ENCODE data around the gene FTSJ3. TPM values are rescaled to one million over a fixed set of nuclear protein-coding genes. Genes with fewer than 3 reads are reported as not detected.

The FTSJ3 gene
- polyA plus RNA-seq, 2 of the 4 experiments (the other 2 are of a cell fraction), result 74.5 to 104 TPM

DNA sequence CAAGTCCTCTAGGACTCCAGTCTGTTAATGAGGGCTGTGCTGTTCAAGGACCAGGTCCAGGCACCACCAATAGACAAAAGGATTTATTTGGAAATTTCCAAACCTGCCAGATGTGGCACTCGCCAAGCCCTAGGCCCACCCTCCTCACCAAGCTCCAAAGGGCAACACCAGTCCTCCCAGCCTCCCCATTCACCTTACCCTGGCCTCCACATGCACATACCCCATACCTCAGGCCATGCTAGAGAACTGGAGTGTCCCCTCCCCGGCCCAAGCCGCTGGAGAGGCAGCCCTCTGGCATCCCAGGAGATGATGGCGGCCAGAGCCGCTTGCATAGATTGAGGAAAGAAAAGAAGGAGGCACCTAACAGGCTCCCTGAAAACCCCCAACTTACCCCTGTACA is 4.6 kb upstream of the FTSJ3 start:
- Histone ChIP-seq H3K4me3 (no peak overlapping the region), H3K4me1 (peaks cover 20% of the 10 kb centered on the region; the same call in 2 of the 3 replicates), H3K9me3 (no peaks in the 10 kb centered on the region), H3K27ac (no peak overlapping the region), H3K4me2 (no peak overlapping the region)
- ChIA-PET POLR2A (no interaction called here), CTCF (interaction anchor here (0.8 to 4.8 kb wide), 5 partner anchors 10 to 96 kb away, joined by 3 to 33 read pairs (median 4); partner anchors contain the start of gene SMARCD2)
- no peak for DNase-seq (ENCODE audit: low read depth in 1 of 2, low spot score in 1 of 2)
- ATAC-seq, result no peak
- FAIRE-seq, result no peak
- WGBS (ENCODE audit: missing lambda C conversion rate), result 95% methylated on average over 5 of the region's 5 CpGs
- no peak for TF ChIP-seq HOXA7 (CRISPR knock-in tag; IDR thresholded peaks at IDR 0.05)
- no peak for TF ChIP-seq JUN (IDR thresholded peaks at IDR 0.05)
- no peak for TF ChIP-seq CHD2 (IDR thresholded peaks at IDR 0.05; ENCODE audit: low read length, partially characterized antibody)
- TF ChIP-seq, protein P1, sequence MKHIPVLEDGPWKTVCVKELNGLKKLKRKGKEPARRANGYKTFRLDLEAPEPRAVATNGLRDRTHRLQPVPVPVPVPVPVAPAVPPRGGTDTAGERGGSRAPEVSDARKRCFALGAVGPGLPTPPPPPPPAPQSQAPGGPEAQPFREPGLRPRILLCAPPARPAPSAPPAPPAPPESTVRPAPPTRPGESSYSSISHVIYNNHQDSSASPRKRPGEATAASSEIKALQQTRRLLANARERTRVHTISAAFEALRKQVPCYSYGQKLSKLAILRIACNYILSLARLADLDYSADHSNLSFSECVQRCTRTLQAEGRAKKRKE (CRISPR knock-in tag; IDR thresholded peaks at IDR 0.05; ENCODE audit: low read depth), result no peak
- no peak for TF ChIP-seq KDM1A (IDR thresholded peaks at IDR 0.05; ENCODE audit: low read depth)
- TF ChIP-seq MYC (IDR thresholded peaks at IDR 0.05; ENCODE audit: borderline replicate concordance, low read length), result no peak
- no peak for TF ChIP-seq FOSL2 (IDR thresholded peaks at IDR 0.05)
- no peak for TF ChIP-seq FOSL2 (CRISPR knock-in tag; IDR thresholded peaks at IDR 0.05)
- TF ChIP-seq EHF (CRISPR knock-in tag; IDR thresholded peaks at IDR 0.05), result no peak

DNA sequence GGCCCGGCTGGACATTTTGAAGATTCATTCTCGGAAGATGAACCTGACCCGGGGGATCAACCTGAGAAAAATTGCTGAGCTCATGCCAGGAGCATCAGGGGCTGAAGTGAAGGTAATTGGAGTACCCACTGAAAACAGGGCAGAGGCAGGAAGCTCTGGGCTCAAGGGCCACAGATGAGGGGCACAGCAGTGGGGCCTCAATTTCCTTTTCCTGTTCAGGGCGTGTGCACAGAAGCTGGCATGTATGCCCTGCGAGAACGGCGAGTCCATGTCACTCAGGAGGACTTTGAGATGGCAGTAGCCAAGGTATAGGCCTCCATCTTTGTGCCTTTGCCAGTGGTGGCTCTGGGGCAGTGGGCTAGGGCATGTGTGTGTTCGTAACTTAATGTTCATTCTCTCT is 4.0 kb upstream of the FTSJ3 start:
- no peak for DNase-seq (ENCODE audit: low read depth in 1 of 2, low spot score in 1 of 2)
- POLR2A ChIA-PET, result no interaction called here
- FAIRE-seq, result no peak
- Histone ChIP-seq H3K4me2 (no peak overlapping the region), H3K4me3 (no peak overlapping the region), H3K9me3 (no peaks in the 10 kb centered on the region), H3K4me1 (peaks cover 20% of the 10 kb centered on the region; the same call in 2 of the 3 replicates), H3K27ac (no peak overlapping the region)
- CTCF ChIA-PET, result interaction anchor here (1.0 to 4.8 kb wide), 5 partner anchors 7 to 21 kb away, joined by 3 to 33 read pairs (median 16); partner anchors contain the start of gene SMARCD2
- 89% methylated on average over 8 of the region's 8 CpGs for WGBS (ENCODE audit: missing lambda C conversion rate)
- no peak for TF ChIP-seq EHF (CRISPR knock-in tag; IDR thresholded peaks at IDR 0.05)
- TF ChIP-seq SREBF2 (IDR thresholded peaks at IDR 0.05), result no peak
- TF ChIP-seq RCOR1 (IDR thresholded peaks at IDR 0.05; ENCODE audit: low read depth, low read length), result no peak
- TF ChIP-seq, protein P1 (CRISPR knock-in tag; IDR thresholded peaks at IDR 0.05; ENCODE audit: low read depth), result no peak
- TF ChIP-seq JUN (IDR thresholded peaks at IDR 0.05), result no peak
- no peak for TF ChIP-seq ZNF302 (CRISPR knock-in tag; IDR thresholded peaks at IDR 0.05)
- no peak for TF ChIP-seq NPAS2 (CRISPR knock-in tag; IDR thresholded peaks at IDR 0.05; ENCODE audit: borderline replicate concordance)
- no peak for TF ChIP-seq RAD21 (conservative IDR thresholded peaks at IDR 0.05 in 1 of 2, IDR thresholded peaks at IDR 0.05 in 1 of 2)
- TF ChIP-seq SMC3 (IDR thresholded peaks at IDR 0.05), result no peak
- TF ChIP-seq, protein P2, sequence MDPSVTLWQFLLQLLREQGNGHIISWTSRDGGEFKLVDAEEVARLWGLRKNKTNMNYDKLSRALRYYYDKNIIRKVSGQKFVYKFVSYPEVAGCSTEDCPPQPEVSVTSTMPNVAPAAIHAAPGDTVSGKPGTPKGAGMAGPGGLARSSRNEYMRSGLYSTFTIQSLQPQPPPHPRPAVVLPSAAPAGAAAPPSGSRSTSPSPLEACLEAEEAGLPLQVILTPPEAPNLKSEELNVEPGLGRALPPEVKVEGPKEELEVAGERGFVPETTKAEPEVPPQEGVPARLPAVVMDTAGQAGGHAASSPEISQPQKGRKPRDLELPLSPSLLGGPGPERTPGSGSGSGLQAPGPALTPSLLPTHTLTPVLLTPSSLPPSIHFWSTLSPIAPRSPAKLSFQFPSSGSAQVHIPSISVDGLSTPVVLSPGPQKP (IDR thresholded peaks at IDR 0.05; ENCODE audit: low read depth, low read length), result no peak
- no peak for TF ChIP-seq EHMT2 (IDR thresholded peaks at IDR 0.05; ENCODE audit: low read depth)
- ATAC-seq, result no peak

DNA sequence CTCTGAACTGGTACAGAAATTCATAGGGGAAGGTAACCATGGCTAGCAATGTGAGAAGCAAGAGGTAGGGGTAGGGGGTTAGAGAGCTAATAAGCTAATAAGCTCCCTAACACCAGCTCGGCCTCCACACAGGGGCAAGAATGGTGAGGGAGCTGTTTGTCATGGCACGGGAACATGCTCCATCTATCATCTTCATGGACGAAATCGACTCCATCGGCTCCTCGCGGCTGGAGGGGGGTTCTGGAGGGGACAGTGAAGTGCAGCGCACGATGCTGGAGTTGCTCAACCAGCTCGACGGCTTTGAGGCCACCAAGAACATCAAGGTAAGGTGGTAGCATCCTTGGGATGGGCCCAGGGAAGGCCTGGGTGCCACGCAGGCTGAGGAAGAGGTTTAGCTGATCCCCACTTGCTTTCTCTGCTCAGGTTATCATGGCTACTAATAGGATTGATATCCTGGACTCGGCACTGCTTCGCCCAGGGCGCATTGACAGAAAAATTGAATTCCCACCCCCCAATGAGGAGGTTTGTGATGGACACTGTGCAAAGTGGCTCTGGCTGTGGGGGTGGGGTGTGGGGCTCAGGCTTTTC is 3.5 kb upstream of the FTSJ3 start:
- POLR2A ChIA-PET, result no interaction called here
- Histone ChIP-seq H3K4me3 (no peak overlapping the region), H3K4me2 (no peak overlapping the region), H3K9me3 (no peaks in the 10 kb centered on the region), H3K27ac (no peak overlapping the region), H3K4me1 (peaks cover 22% of the 10 kb centered on the region)
- ATAC-seq, result no peak
- no peak for FAIRE-seq
- 91% methylated on average over 15 of the region's 15 CpGs for WGBS (ENCODE audit: missing lambda C conversion rate)
- no peak for DNase-seq (ENCODE audit: low read depth in 1 of 2, low spot score in 1 of 2)
- TF ChIP-seq HDAC2 (IDR thresholded peaks at IDR 0.05), result no peak
- no peak for TF ChIP-seq TP53 (CRISPR knock-in tag; IDR thresholded peaks at IDR 0.05)
- TF ChIP-seq RFX5 (IDR thresholded peaks at IDR 0.05), result no peak
- TF ChIP-seq, protein P3, sequence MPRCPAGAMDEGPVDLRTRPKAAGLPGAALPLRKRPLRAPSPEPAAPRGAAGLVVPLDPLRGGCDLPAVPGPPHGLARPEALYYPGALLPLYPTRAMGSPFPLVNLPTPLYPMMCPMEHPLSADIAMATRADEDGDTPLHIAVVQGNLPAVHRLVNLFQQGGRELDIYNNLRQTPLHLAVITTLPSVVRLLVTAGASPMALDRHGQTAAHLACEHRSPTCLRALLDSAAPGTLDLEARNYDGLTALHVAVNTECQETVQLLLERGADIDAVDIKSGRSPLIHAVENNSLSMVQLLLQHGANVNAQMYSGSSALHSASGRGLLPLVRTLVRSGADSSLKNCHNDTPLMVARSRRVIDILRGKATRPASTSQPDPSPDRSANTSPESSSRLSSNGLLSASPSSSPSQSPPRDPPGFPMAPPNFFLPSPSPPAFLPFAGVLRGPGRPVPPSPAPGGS (IDR thresholded peaks at IDR 0.05), result no peak
- no peak for TF ChIP-seq KDM5A (IDR thresholded peaks at IDR 0.05)
- CTCF ChIA-PET, result interaction anchor here (1.0 to 4.8 kb wide), 6 partner anchors 8 to 21 kb away, joined by 3 to 33 read pairs (median 10); partner anchors contain the start of gene SMARCD2
